Kidney (tissue), 14 donors: Measurements from ENCODE around the gene EIF4E1B. TPM values are rescaled to one million over a fixed set of nuclear protein-coding genes. Genes with fewer than 3 reads are reported as not detected.

Experiments used
- DNase-seq, 5 donors: peaks; one replicate each; pipeline ENCODE4 v3.0.0-alpha.2; 2013 to 2020
- FAIRE-seq: peaks from 2 replicates; lab custom pipeline; 2012; peaks lifted over from hg19 to GRCh38; lab: Jason Lieb, UNC
- H3K27ac ChIP-seq, 2 donors: one replicate each; pipeline ENCODE4 v1.7.0; 2013; ENCODE audit warnings: low read depth in 2 of 2, low read length in 2 of 2, inconsistent platforms in 1 of 2
- H3K27me3 ChIP-seq: one replicate; pipeline ENCODE4 v1.7.1; 2013; ENCODE audit warnings: low read length, inconsistent platforms; ENCODE audit not compliant: control insufficient read depth, insufficient read depth
- H3K36me3 ChIP-seq, 3 donors: one replicate each; pipeline versions ENCODE4 v1.7.0 to v1.7.1; 2013; ENCODE audit warnings: low read length in 3 of 3, control low read depth in 1 of 3, inconsistent platforms in 1 of 3; ENCODE audit not compliant: insufficient read depth in 3 of 3, control insufficient read depth in 2 of 3
- H3K4me1 ChIP-seq, 3 donors: one replicate each; pipeline versions ENCODE4 v1.7.0 to v1.7.1; 2013; ENCODE audit warnings: low read length in 3 of 3, inconsistent platforms in 1 of 3, low read depth in 1 of 3; ENCODE audit not compliant: control insufficient read depth in 2 of 3, insufficient read depth in 2 of 3
- H3K4me3 ChIP-seq, 3 donors: one replicate each; pipeline versions ENCODE4 v1.7.0 to v1.8.1; 2013; ENCODE audit warnings: low read length in 3 of 3, control low read depth in 1 of 3, inconsistent platforms in 1 of 3
- H3K9ac ChIP-seq, 3 donors: one replicate each; pipeline versions ENCODE4 v1.7.0 to v1.7.1; 2013; ENCODE audit warnings: low read length in 3 of 3, control low read depth in 1 of 3, inconsistent platforms in 1 of 3
- H3K9me3 ChIP-seq, 3 donors: one replicate each; pipeline versions ENCODE4 v1.7.0 to v1.7.1; 2013; ENCODE audit warnings: low read length in 3 of 3, control low read depth in 1 of 3, inconsistent platforms in 1 of 3; ENCODE audit not compliant: control insufficient read depth in 2 of 3, insufficient read depth in 1 of 3
- CTCF ChIP-seq: IDR thresholded peaks from 3 replicates; pipeline ENCODE4 v1.5.1; 2012; ENCODE audit warnings: mild to moderate bottlenecking, moderate library complexity, borderline replicate concordance; ENCODE audit not compliant: insufficient read depth; ENCODE audit errors: extremely low read depth
- intact Hi-C: fragments of 100-400 bp; cut with DNase I; formaldehyde crosslinking; loops from one replicate; pipeline ENCODE4 v1.11.1; 2022
- polyA plus RNA-seq: library from polyadenylated mRNA; stranded (reverse); fragments of 350-450 nt; fragmentation: Illumina TruSeq; extraction: RNeasy Lipid Tissue Mini Kit (QIAGEN cat#74804); gene quantifications from one replicate; pipeline ENCODE4 v1.2.3, GENCODE V29; 2014; ENCODE audit warnings: low read depth, low replicate concordance; ENCODE audit not compliant: insufficient read depth
- total RNA-seq: library from RNA; stranded (reverse); fragmentation: NEBNext Ultra II Directional; extraction: Animal tissue kit (Norgen Biotek cat#: 25700); gene quantifications from one replicate; pipeline ENCODE4 v1.2.1, GENCODE V29; 2021
- donor health status: control.
- donor health status: control.
- donor health status: control.
- donor health status: control.
- donor health status: control.
- donor health status: DM: yes; HTN: yes; CAD: no.
- donor health status: Normal renal cell carcinoma (clear cell type).

Gene EIF4E1B
- total and polyA plus RNA-seq, 2 donors from 2014 or later: not detected

DNA sequence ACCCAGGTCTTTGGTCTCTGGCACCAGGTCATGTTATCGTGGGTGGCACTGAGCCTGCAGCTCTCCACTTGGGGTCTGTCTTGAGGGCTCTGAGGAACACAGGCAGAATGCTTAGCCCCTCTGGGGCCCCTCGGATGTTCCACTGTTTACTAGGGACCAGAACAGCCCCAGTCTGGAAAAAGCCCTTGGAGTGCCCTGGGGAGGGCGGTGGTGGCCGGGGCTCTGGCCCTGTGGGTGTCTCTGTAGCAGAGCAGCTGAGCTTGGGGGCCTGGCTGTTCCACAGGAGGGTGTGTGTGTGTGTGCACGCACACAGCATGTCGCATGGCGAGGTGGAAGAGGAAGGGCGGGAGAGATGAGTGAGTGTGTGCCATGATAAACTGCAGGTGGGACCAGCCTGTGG is 35.9 kb upstream of the EIF4E1B start:
- Histone ChIP-seq H3K27ac (no peak overlapping the region), H3K36me3 (no peaks in the 10 kb centered on the region), H3K27me3 (no peaks in the 10 kb centered on the region), H3K4me3 (no peak overlapping the region), H3K4me1 (peaks cover 0 to 4% (median 0%) of the 10 kb centered on the region in 3 donors), H3K9me3 (peaks cover 0 to 3% (median 0%) of the 10 kb centered on the region in 3 donors), H3K9ac (no peak overlapping the region)
- no peak for DNase-seq
- intact Hi-C loops: no loop called here
- FAIRE-seq: no peak
- no peak for TF ChIP-seq CTCF

DNA sequence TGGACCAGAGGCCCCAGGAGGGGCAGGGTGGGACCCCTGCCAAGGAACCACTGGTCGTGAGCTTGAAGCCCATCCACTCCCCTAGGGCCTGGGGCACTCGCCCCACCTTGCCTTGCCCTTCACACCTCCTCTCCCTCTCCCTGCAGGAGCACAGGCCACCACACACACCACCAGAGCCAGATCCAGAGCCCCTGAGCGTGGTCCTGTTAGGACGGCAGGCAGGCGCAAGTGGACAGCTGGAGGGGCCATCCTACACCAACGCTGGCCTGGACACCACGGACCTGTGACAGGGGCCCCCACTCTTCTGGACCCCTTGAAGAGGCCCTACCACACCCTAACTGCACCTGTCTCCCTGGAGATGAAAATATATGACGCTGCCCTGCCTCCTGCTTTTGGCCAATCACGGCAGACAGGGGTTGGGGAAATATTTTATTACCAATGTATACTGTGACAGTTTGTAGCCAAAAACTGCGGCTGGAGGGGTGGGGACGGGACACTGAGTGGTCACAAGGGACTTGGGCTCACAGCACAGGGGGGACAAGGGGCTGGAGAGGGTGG is 35.0 kb upstream of the EIF4E1B start:
- Histone ChIP-seq H3K36me3 (no peaks in the 10 kb centered on the region), H3K27ac (no peak overlapping the region), H3K4me1 (peaks cover 0 to 4% (median 0%) of the 10 kb centered on the region in 3 donors), H3K4me3 (no peak overlapping the region), H3K27me3 (no peaks in the 10 kb centered on the region), H3K9ac (no peak overlapping the region), H3K9me3 (peaks cover 0 to 3% (median 0%) of the 10 kb centered on the region in 3 donors)
- TF ChIP-seq CTCF: no peak
- FAIRE-seq: no peak
- DNase-seq: no peak
- intact Hi-C loops: no loop called here

GRCh38 chr5:176596069-176596644 is 34.3 kb upstream of the EIF4E1B start:
- no peak for FAIRE-seq
- Histone ChIP-seq H3K36me3 (no peaks in the 10 kb centered on the region), H3K27me3 (no peaks in the 10 kb centered on the region), H3K9ac (no peak overlapping the region), H3K4me1 (peaks cover 0 to 4% (median 0%) of the 10 kb centered on the region in 3 donors), H3K4me3 (no peak overlapping the region), H3K9me3 (peaks cover 0 to 3% (median 0%) of the 10 kb centered on the region in 3 donors), H3K27ac (no peak overlapping the region)
- no peak for DNase-seq
- TF ChIP-seq CTCF: no peak
- intact Hi-C loops: no loop called here
